Effector CD8-positive, alpha-beta T cell (primary cell): ENCODE data around the gene KIAA1217.

Source experiments
- DNase-seq: peaks from one replicate; lab custom pipeline; 2025; lab: John Stamatoyannopoulos, UW

KIAA1217 gene

DNA sequence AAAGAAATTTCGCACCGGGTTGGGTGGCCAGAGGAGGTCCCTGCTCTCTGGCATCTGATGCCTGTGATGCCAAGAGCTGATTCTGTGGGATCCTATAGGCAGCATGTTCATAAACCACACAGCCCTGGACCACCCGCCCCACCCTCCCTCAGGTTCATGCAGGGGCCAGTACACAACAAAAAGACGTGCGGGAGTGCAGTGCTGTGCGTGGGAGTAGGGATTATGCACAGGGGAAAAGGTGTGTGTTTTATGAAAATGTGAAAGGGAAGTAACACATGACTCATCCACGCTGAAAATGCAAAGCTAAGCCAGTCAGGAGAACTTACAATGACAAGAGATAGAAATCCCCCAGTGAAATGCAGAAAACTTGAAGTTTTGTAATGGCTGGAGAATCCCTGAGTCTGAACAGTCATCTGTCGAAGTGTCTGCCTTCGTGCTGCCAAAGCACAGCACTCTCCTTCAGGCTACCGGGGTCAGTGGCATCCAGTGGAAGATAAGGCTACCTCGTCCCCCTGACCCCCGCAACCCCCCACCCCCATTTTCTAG, 1.1 kb downstream of the KIAA1217 start:
- no peak for DNase-seq

GRCh38 chr10:24210501-24210900, 1.6 kb downstream of the KIAA1217 start:
- DNase-seq, result no peak

DNA sequence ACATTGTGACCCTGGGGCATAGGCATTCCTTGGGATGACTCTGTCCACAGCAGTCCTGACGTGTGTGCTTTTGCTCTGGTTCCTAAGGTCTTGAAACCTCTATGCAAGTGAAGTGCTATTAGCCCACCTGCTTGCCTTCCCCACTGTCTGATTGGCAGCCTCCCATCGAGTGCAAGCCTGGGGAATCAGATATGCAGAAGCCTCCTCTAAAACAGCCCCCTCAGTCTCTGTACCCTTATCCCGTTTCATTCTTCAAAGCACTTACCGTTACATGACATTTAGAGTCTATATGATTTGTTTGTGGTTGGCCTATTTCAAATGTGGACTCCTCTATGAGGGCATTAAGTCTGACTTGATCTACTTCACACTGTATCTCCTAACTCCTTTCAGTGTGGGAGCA, 4.3 kb downstream of the KIAA1217 start:
- no peak for DNase-seq

DNA sequence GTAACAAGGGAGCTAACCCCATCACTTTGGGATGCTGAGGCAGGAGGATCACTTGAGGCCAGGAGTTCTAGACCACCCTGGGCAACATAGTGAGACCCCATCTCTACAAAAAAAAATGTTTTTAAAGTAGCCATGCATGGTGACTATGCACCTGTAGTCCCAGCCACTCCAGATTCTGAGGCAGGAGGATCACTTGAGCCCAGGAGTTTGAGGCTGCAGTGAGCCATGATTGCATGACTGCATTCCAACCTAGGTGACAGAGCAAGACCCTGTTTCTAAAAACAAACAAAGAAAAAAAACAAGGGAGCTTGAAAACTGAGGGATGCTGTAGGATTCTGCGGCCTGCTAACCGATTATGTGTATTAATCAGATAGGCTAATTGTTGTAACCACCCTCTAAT, 4.9 kb downstream of the KIAA1217 start:
- no peak for DNase-seq

DNA sequence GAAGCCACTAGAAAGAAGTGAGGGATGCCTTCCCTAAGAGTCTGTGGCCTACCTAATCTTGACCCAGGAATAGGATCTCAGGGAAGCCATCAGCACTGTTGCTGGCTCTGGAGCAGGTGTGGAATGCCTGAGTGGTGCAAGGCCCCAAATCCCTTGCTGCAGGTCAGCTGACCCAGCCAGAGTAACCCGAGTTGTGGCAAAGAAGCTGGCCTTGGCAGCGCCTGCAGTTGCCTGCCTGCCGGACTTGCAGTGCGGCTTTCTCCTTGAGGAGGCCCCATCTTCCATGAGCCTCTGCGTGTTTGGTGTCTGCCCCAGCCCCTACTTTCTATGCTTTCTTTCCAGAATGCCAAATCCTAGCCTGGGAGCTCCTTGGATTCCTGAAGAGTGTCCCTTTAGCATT, 5.8 kb downstream of the KIAA1217 start:
- no peak for DNase-seq

- DNase-seq, result no peak
Measured at GRCh38 chr10:24215196-24215595, 6.3 kb downstream of the KIAA1217 start.

DNA sequence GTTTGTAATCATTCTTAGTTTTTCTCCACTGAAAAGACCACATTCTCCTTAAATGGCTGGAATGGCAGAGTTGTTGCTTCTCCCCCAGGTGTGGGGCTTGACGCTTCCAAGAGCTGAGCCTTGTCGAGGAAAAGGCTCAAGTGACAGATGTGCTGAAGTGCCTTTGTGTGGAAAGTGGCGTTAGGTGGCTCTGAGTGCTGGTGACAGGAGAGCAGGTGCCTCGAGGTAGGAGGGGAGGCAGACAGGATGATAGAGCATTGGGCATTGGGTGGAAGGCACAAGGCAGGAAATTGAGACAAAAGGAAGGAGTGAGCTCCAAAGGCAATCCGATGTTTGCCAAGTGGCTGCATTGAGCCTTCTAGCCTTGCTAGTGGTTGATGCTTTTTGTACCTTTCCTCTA, 6.7 kb downstream of the KIAA1217 start:
- DNase-seq, result no peak

GRCh38 chr10:24219963-24220362, 11.0 kb downstream of the KIAA1217 start:
- DNase-seq, result no peak

- no peak for DNase-seq
Measured at GRCh38 chr10:24223341-24223740, 14.4 kb downstream of the KIAA1217 start.

GRCh38 chr10:24223953-24224352, 15.0 kb downstream of the KIAA1217 start:
- DNase-seq, result no peak

- no peak for DNase-seq
Measured at GRCh38 chr10:24228642-24229041, 19.7 kb downstream of the KIAA1217 start.

GRCh38 chr10:24229909-24230308, 21.0 kb downstream of the KIAA1217 start:
- DNase-seq, result no peak

DNA sequence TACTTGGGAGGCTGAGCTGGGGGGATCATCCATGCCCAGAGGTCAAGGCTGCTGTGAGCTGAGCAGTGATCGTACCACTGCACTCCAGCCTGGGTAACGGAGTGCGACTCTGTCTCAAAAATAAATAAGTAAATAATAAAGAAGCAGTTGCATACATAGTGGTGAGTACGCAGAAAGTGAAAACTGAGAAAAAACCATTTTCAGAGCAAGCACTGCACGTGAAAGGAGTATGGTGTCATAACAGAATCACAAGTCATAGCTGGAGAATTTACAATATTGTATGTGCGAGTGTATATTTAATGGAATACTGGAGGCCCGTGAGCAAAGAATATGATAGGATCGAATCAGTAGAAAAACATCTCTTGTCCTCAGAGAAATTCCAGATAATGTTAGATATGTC, 22.3 kb downstream of the KIAA1217 start:
- DNase-seq, result no peak

- no peak for DNase-seq
Measured at GRCh38 chr10:24234784-24235183, 25.8 kb downstream of the KIAA1217 start.

DNA sequence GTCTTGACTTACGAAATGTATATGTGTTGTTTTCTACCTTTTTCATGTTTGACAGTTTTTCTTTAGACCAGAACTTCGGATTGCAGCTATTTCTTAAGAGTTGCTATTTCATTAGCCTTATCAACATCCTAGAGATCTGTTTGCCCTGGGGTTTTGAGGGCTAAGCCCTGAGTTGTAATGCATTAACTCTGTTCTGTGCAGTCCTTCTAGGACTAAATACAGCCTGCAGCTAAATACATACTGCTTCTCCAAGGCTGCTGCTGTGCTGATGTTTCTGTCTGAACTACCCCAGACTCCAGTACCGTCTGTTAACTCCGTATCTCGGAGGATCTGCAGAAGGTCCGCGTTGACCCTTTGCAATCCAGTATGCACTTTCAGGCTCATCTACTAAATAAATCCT, 26.5 kb downstream of the KIAA1217 start:
- no peak for DNase-seq

DNA sequence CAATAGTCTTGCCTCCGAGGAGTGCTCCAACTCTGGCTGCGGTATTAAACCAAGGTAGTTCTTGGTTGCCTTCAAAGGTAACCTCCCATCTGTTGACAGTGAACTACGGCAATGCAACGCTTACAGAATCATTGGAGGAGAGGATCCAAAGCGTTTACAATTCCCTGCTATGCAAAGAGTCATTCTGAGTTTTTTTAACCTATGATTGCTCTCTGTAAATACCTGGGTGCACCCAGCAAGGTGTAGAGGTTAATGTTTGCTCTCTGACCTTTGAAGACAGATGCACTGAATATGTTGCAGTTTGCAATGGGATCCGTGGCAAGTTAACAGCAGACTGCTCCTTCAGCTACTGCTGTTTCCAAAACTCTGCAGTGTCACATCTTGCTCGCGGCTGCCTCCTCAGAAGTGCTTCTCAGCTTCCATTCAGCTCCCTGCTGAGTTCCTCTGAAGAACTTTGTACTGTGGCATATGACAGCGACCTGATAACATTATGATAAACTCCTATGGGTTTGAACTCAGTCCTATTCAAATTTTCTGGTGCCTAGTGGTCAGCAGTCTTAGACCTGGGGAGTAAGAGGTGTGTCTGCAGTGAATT, 29.0 kb downstream of the KIAA1217 start:
- no peak for DNase-seq

- DNase-seq, result no peak
Measured at GRCh38 chr10:24238519-24239247, 29.7 kb downstream of the KIAA1217 start.

GRCh38 chr10:24239289-24240040, 30.5 kb downstream of the KIAA1217 start:
- no peak for DNase-seq

DNA sequence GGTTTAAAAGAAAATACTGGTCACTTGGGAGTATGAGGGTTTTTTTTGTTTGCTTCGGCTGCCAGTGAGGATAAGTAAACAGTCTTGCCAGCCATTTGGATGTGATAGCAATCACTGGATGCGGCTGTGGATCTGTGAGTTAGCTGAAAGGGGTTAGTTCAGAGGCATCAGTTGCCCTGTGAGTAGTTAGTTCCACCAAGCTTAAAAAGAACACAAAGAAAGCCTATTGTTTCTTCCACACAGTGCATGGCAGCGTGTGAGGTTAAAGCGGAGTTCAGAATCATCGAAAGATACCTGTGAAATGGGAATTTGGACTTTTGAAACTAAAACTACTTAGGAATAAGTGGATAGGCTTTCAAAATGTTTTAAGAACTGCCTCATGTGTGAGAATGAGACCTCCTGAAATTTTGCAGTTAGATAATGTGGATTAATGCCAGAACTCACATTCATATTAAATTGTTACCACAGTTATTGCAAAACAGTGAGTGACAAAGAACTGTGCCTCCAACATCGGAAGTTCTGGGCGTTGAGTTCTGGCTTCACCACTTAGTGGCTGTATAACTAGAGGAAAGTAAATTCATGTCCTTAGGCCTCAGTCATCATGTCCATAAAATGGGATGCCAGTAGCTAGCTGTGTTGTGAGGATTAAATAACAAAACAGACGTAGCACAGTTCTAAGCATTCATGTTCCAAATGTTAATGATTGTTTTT, 31.3 kb downstream of the KIAA1217 start:
- DNase-seq, result no peak

DNA sequence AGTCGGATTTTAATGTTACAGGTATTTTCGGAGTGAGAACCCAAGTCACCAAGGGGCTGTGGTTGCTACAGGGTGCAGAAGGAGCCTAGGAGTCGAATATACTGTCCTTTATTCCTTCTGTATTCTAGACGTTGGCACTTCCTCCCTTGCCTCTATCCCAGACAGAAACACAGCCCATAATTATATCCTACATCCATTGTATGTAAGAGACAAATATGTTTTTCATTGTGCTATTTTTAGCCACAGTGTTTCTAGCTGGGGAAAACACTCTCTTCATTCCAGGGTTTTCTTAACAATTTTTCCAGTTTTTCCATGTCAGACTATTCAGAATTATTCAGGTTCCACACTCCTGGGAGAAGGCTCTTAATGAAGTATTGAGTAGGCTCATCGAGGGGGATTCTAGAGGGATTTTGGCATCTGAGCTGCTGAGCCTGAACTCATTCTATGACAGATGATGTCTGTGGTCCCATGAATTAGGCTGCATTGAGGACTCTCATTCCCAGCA, 32.6 kb downstream of the KIAA1217 start:
- DNase-seq, result no peak

- DNase-seq, result no peak
Measured at GRCh38 chr10:24242562-24242961, 33.6 kb downstream of the KIAA1217 start.

DNA sequence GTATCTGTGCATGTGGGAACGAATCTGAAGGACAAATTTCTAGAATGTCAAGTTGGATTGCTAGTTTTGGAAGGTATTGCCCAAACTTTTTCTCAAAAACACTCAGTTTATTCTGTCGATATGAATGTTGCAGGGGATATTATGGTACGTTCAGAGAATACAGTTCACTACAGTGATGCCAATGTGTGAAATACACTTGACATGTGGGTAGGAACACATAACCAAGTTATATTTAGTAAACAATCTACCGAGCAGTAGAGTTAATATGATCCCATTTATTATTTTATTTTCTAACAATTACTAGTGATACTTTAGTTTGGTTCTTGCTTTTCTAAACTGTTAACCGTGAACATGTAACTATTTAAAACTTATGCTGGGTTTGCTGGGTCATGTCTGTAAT, 37.4 kb downstream of the KIAA1217 start:
- DNase-seq, result no peak
